HG03575 (cell line): ENCODE data around the gene SEC11C.
"Not testable (repeated sequence)": the region's sequence is repeated elsewhere in the genome, so short reads cannot be mapped to it uniquely, and the experiment has no call there.

Source experiments
- ATAC-seq: cut with Tn5 transposase; IDR thresholded peaks from one replicate; pipeline ENCODE4 v1.9.1; 2021; ENCODE audit not compliant: unreplicated experiment, insufficient number of reproducible peaks, low FRiP score; ENCODE audit errors: extremely low read depth

Gene SEC11C

GRCh38 chr18:59142800-59143416, 3.2 kb downstream of the SEC11C start:
- not testable (repeated sequence) for ATAC-seq

GRCh38 chr18:59143441-59143840, 3.8 kb downstream of the SEC11C start:
- ATAC-seq = peak; percentile 27

DNA sequence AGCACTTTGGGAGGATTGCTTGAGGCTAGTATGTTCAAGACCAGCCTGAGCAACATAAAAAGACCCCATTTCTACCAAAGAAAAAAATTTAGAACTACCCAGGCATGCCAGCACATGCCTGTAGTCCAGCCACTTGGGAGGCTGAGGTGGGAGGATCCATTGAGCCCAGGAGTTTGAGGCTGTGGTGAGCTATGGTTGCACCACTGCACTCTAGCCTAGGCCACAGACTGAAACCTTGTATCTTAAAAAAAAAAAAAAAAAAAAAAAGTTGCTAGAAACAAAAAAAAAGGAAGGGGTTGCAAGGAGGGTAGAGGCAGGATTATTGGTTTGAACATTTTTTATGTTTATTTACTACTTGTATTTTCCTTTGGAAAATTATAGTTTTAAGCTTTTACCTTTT, 4.8 kb downstream of the SEC11C start:
- no peak for ATAC-seq

DNA sequence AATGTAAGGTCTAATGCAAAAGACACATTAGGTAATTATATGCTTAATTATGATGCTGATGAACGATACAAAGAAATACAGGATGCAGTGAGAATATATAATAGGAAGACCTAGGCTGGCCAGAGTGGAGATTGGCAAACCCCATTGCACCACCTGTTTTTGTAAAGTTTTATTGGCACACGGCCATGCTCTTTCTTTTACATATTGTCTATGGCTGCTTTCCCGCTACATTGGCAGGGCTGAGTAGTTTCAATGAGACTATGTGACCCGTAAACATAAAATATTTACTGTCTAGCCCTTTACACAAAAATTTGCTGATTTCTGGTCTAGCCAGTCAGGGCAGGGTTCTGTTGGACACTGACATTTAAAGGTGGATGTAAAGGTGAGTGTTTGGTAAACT, 5.4 kb downstream of the SEC11C start:
- no peak for ATAC-seq

DNA sequence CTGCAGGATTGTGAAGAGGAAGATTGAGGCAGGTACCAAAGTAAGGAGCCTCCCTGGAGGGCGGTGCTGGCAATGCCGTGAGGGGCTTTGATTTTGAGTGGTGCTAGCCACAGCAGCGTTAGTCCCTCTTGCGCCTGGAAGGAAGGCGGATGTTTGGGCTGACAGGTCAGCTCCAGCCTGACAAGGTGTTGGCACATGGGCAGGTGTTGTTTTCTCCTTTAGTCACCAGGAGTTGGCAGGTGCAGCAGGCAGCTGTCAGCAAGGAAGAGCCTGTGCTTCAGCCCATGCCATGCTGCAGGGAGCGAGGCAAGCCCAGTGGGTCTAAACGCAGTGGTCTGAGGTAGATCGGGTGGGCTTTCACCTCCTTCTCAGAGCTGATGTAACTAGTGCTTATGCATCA, 8.5 kb downstream of the SEC11C start:
- no peak for ATAC-seq

- no peak for ATAC-seq
Measured at GRCh38 chr18:59149007-59149406, 9.3 kb downstream of the SEC11C start.

DNA sequence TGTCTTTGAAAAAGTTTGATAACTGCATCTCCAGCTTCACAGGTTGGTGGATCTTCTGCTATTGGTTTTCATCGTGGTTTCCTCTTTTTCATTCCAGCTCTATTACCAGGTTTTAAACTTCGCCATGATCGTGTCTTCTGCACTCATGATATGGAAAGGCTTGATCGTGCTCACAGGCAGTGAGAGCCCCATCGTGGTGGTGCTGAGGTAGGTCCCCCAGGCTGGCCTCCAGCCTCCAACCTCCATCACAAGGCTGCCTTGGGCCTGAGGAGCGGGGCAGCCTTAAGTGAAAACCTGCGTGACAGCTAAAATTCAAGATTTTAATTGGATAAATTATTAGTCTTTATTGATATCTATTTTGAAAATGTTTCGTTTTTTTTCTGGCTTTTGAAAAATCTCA, 9.7 kb downstream of the SEC11C start:
- no peak for ATAC-seq

DNA sequence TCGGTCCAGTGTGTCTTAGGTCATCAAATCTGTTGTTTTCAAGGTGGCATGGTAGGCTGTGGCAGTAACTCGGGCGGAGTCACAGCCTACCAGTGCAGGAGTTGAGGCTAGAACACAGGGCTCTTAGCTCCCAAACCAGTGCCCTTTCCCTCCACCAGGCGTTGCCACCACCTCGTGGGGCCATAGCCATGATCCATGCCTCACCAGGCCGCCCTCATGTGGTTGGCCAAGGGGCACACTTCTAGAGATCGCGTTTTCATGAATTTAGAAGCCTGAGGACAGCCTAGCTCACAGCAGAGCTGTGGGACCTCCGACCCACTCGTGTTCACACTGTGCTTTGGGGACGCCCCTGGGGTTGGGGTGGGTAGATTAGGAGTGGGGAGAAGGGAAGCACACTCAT, 10.6 kb downstream of the SEC11C start:
- ATAC-seq = no peak

- no peak for ATAC-seq
Measured at GRCh38 chr18:59155153-59155552, 15.5 kb downstream of the SEC11C start.

DNA sequence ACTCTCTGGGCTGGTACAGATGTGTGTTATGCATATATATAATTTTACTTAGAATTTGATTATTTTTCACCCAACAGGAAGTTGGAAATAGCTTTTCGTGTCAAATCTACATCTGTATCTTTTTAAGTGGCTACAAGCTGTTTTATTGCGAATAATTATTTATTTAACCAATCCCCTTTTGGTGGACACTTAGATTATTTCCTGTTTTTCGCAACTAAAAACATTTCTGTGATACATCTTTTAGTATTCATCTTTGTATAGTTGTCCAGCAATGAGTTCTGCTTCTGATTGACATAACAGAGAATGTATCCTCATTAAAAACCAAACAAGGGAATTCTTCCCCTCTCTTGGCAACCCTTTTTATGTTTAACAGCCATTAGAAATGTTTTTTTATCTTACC, 16.6 kb downstream of the SEC11C start:
- no peak for ATAC-seq

- no peak for ATAC-seq
Measured at GRCh38 chr18:59159265-59159664, 19.6 kb downstream of the SEC11C start.

- no peak for ATAC-seq
Measured at GRCh38 chr18:59159986-59160385, 20.3 kb downstream of the SEC11C start.

DNA sequence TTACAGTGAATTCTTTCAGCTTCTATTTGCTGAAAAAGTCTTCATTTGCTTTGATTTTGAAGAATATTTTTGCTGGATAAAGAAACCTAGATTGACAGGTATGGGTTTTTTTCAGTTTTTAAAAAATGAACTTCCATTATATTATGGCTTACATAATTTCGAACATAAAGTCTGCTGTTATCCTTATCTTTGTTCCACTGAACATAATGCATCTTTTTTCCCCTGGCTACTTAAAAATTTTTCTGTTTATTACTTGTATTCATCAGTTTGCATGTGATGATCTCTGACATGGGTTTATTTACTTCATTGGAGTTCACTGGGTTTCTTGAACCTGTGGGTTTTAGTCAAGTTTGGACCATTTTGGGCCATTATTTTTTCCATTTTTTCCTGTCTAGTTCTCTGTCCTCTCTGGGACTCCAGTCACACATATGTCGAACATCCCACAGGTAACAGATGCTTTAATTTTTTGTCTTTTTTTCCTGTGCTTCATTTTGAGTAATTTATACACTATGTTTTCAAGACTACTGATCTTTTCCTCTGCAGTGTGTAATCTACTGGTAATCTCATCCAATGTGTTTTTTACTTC, 33.1 kb downstream of the SEC11C start:
- no peak for ATAC-seq

- no peak for ATAC-seq
Measured at GRCh38 chr18:59177485-59177884, 37.8 kb downstream of the SEC11C start.

DNA sequence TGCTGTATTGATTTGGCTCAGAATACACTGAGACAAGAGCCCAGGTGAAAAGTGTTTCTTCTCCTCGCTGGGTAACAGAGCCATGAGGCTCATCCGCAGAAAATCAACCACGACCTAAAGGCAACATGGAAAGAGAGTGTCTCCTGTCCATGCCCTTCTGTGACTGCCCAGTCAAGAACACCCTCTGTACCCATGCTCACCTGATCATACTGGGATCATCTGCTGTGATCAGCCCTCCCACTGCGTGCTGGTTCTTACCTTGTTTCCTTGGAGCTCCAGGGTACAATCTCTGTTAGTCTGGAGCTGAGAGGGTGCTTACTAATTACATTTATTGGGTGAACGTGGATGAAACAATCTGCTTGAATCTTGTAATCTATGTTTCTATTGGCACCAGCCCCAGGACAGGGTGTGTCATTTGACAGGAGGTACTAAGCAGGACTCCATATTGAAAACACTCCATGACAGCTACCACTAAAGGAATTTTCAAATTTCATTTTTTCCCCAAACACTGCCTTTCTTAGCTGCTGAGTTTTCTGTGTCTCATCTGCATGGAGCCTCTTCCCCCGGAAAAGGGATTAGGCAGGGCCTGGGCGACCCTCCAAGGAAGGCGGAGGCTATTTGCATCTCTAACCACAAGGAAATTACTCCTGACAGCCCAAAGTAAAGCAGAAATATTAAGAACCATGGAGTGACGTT, 40.6 kb downstream of the SEC11C start:
- ATAC-seq = no peak

DNA sequence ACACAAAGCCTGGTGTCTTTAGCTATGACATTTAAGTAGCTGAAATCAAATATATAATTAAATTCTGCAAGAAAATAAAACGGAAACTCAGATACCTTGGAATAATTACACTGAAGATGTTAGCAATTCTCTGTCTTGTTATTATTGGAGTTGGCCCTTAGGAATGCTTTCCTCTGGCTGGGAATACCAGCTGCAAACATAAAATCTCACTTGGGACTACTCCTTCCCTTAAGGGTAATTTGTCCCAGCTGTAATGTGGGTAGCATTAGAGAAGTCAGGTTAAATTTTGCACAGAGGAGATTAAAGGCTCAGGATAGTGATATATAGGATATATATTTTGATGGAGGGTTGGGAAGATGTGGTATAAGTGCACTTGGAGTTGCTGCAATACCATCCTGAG, 43.0 kb downstream of the SEC11C start:
- ATAC-seq = no peak

- ATAC-seq = no peak
Measured at GRCh38 chr18:59189008-59189407, 49.3 kb downstream of the SEC11C start.

GRCh38 chr18:59189746-59190145, 50.1 kb downstream of the SEC11C start:
- ATAC-seq = no peak

GRCh38 chr18:59196161-59196725, 56.6 kb downstream of the SEC11C start:
- ATAC-seq = no peak

- no peak for ATAC-seq
Measured at GRCh38 chr18:59197636-59198035, 58.0 kb downstream of the SEC11C start.
